GM18520 (cell line): ENCODE results near the gene ZNF428.
"Not testable (repeated sequence)": the region's sequence is repeated elsewhere in the genome, so short reads cannot be mapped to it uniquely, and the experiment has no call there.

Experiments
- ATAC-seq: cut with Tn5 transposase; IDR thresholded peaks from one replicate; pipeline ENCODE4 v1.9.1; 2021; ENCODE audit not compliant: unreplicated experiment

Gene ZNF428

GRCh38 chr19:43640424-43640757 lies 21.0 kb upstream of the ZNF428 start:
- no peak for ATAC-seq

- ATAC-seq = no peak
Observed at GRCh38 chr19:43639519-43640423, 20.3 kb upstream of the ZNF428 start, which contains the start of gene CADM4. CADM4 (minus strand) TSS chr19:43639850; CDS start chr19:43639790, 60 bp downstream.

GRCh38 chr19:43638995-43639518 lies 19.6 kb upstream of the ZNF428 start:
- ATAC-seq = no peak

GRCh38 chr19:43638214-43638994 lies 19.0 kb upstream of the ZNF428 start:
- ATAC-seq = no peak

- no peak for ATAC-seq
Observed at GRCh38 chr19:43636121-43636683, 16.8 kb upstream of the ZNF428 start.

GRCh38 chr19:43635561-43635940 lies 16.1 kb upstream of the ZNF428 start:
- ATAC-seq = not testable (repeated sequence)

- no peak for ATAC-seq
Observed at GRCh38 chr19:43634872-43635560, 15.6 kb upstream of the ZNF428 start.

GRCh38 chr19:43634506-43634871 lies 15.1 kb upstream of the ZNF428 start:
- ATAC-seq = no peak

GRCh38 chr19:43634068-43634467 lies 14.6 kb upstream of the ZNF428 start:
- no peak for ATAC-seq

GRCh38 chr19:43633520-43633919 lies 14.1 kb upstream of the ZNF428 start:
- ATAC-seq = no peak

- no peak for ATAC-seq
Observed at GRCh38 chr19:43631491-43631890, 12.1 kb upstream of the ZNF428 start.

GRCh38 chr19:43628646-43629326 lies 9.4 kb upstream of the ZNF428 start:
- no peak for ATAC-seq

GRCh38 chr19:43626838-43627237 lies 7.4 kb upstream of the ZNF428 start:
- no peak for ATAC-seq

GRCh38 chr19:43625918-43626579 lies 6.6 kb upstream of the ZNF428 start:
- no peak for ATAC-seq

- no peak for ATAC-seq
Observed at GRCh38 chr19:43624933-43625332, 5.5 kb upstream of the ZNF428 start.

GRCh38 chr19:43623889-43624670 lies 4.7 kb upstream of the ZNF428 start:
- no peak for ATAC-seq

GRCh38 chr19:43622956-43623355 lies 3.5 kb upstream of the ZNF428 start:
- no peak for ATAC-seq

- ATAC-seq = no peak
Observed at GRCh38 chr19:43622070-43622469, 2.6 kb upstream of the ZNF428 start.
